Esophagus muscularis mucosa (tissue), 4 donors: Measurements from ENCODE around the gene PEX14.

Source experiments
- CTCF ChIP-seq, 3 experiments: fragments of 200-600 bp in 2 of 3; fragments of 450-650 bp in 1 of 3; sonication (generic) in 2 of 3; IDR thresholded peaks; one replicate each; pipeline ENCODE4 v1.5.1; 2017 to 2019; ENCODE audit warnings: antibody characterized with exemption in 3 of 3, mild to moderate bottlenecking in 2 of 3, moderate library complexity in 1 of 3
- EP300 ChIP-seq: sonication (generic); formaldehyde crosslinking; IDR thresholded peaks from one replicate; pipeline ENCODE4 v1.6.1; 2017; ENCODE audit warnings: antibody characterized with exemption
- POLR2A ChIP-seq: fragments of 450-650 bp; IDR thresholded peaks from one replicate; pipeline ENCODE4 v1.6.1; 2017; ENCODE audit warnings: antibody characterized with exemption, moderate library complexity, mild to moderate bottlenecking, low read depth
- POLR2AphosphoS5 ChIP-seq, 2 donors: sonication (generic); formaldehyde crosslinking; IDR thresholded peaks; one replicate each; pipeline ENCODE4 v1.6.1; 2017; ENCODE audit warnings: antibody characterized with exemption in 2 of 2

GRCh38 chr1:10671090-10671489 is 196.3 kb downstream of the PEX14 start:
- TF ChIP-seq CTCF (IDR thresholded peaks at IDR 0.05) (no peak), POLR2AphosphoS5 (IDR thresholded peaks at IDR 0.05) (no peak), POLR2A (no peak), EP300 (no peak)
